ENCODE results near the gene PRUNE2. TPM values are rescaled to one million over a fixed set of nuclear protein-coding genes. Genes with fewer than 3 reads are reported as not detected.
"Not testable (repeated sequence)": the region's sequence is repeated elsewhere in the genome, so short reads cannot be mapped to it uniquely, and the experiment has no call there.

PRUNE2 gene
- total RNA-seq, 2 experiments from 2014 or later = 0.38 to 0.44 TPM

DNA sequence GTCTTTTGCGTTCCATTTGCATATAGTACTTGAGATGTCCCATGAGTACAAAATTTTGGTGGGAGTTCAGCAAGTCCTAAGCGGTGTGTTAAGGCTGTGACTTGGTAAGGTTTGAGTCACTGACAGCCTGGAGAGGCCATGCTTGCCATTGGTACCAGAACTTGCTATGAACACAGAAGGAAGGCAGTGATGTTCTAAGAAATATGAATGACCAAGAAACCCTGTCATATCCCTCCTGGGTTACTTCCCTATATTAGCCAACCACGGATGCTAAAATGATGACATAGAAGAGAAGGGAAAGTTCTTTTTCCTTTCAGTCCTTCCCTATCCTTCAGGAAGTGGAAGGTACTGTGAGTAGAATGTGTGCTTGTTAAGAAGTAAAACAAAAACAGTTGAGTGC is 310.3 kb downstream of the PRUNE2 start:
- Histone ChIP-seq H3K36me3 (ENCODE audit: insufficient read depth, low read length) (no peaks in the 10 kb centered on the region), H3K4me2 (ENCODE audit: low read length) (no peak overlapping the region), H2AFZ (ENCODE audit: low read length) (no peak overlapping the region), H4K20me1 (ENCODE audit: insufficient read depth, low read length) (no peaks in the 10 kb centered on the region), H3K27ac (ENCODE audit: low read depth, low read length, poor library complexity, severe bottlenecking) (no peak overlapping the region), H3K79me2 (ENCODE audit: insufficient read depth, low read depth, low read length) (no peaks in the 10 kb centered on the region), H3K4me3 (ENCODE audit: low read depth, low read length, poor library complexity, severe bottlenecking) (no peak overlapping the region), H3K9me3 (ENCODE audit: low read length) (no peaks in the 10 kb centered on the region), H3K4me1 (ENCODE audit: insufficient read depth, low read length, poor library complexity, severe bottlenecking) (peaks cover 18% of the 10 kb centered on the region), H3K9me2 (ENCODE audit: insufficient read depth, low read length) (no peaks in the 10 kb centered on the region)
- ChIA-PET POLR2A (interaction anchor here (0.9 to 1.7 kb wide), 2 partner anchors 15 to 23 kb away, joined by 3 to 6 read pairs; no protein-coding TSS in a partner anchor), CTCF (ENCODE audit: unreplicated experiment) (no interaction called here)
- BruUV-seq (replicated peaks) = no TSS peak
- no peak for DNase-seq (ENCODE audit: low spot score)
- no peak for TF ChIP-seq CTCF (conservative IDR thresholded peaks at IDR 0.05; ENCODE audit: low read length)
- no peak for TF ChIP-seq EZH2phosphoT487 (IDR thresholded peaks at IDR 0.05; ENCODE audit: borderline replicate concordance, low read depth, low read length)
- intact Hi-C loops (cut with micrococcal nuclease; ENCODE audit: unreplicated experiment) = no loop called here

DNA sequence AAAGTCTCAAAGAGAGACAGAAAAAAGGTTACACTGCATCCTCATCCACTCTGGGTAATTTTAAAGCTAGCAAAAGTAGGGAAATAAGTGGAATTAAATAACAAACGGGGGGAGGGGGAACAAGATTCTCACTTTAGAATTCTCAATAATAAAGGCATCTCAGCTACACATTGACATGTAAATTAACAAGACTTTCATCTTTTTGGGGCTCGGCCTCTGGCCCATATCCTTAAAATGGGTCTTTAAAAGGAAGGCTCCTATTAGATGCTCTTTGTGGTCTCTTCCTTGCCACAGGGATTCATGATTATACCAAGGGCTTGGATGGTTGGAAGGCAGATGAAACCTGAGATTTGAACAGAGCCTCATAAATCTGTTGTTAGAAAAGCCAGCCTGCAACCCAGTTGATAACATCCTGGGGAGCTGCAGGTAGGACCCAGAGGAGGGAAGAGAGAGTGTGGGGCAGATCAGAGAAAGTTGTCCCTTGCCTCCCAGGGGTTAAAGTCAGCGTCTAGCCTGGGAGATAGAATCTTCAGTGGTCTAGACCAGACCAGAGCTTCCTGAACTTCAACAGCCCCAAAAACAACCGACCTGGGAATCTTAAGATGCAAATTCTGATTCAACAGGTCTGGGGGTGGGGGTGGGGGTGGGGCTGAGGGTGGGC is 311.0 kb downstream of the PRUNE2 start:
- H3K4me2 ChIP-seq (ENCODE audit: low read length) = 0 out of 2 replicates have a peak overlapping the region, but pooled peaks have one; percentile 4
- ChIA-PET CTCF (ENCODE audit: unreplicated experiment) (interaction anchor here (0.7 kb wide), 1 partner anchor 14 kb away, joined by 5 read pairs; no protein-coding TSS in a partner anchor), POLR2A (interaction anchor here (0.7 to 2.2 kb wide), 6 partner anchors 15 to 112 kb away, joined by 3 to 7 read pairs (median 4); no protein-coding TSS in a partner anchor)
- H3K4me3 ChIP-seq (ENCODE audit: low read depth, low read length, poor library complexity, severe bottlenecking) = no peak overlapping the region
- no peak for TF ChIP-seq EZH2phosphoT487 (IDR thresholded peaks at IDR 0.05; ENCODE audit: borderline replicate concordance, low read depth, low read length)
- no peak for TF ChIP-seq CTCF (conservative IDR thresholded peaks at IDR 0.05; ENCODE audit: low read length)
- no peaks in the 10 kb centered on the region for H4K20me1 ChIP-seq (ENCODE audit: insufficient read depth, low read length)
- no TSS peak for BruUV-seq (replicated peaks)
- DNase-seq (ENCODE audit: low spot score) = no peak
- peaks cover 18% of the 10 kb centered on the region for H3K4me1 ChIP-seq (ENCODE audit: insufficient read depth, low read length, poor library complexity, severe bottlenecking)
- H3K79me2 ChIP-seq (ENCODE audit: insufficient read depth, low read depth, low read length) = no peaks in the 10 kb centered on the region
- H3K36me3 ChIP-seq (ENCODE audit: insufficient read depth, low read length) = no peaks in the 10 kb centered on the region
- intact Hi-C loops (cut with micrococcal nuclease; ENCODE audit: unreplicated experiment) = no loop called here
- H3K9me3 ChIP-seq (ENCODE audit: low read length) = no peaks in the 10 kb centered on the region
- H3K9me2 ChIP-seq (ENCODE audit: insufficient read depth, low read length) = no peaks in the 10 kb centered on the region
- H3K27ac ChIP-seq (ENCODE audit: low read depth, low read length, poor library complexity, severe bottlenecking) = no peak overlapping the region
- H2AFZ ChIP-seq (ENCODE audit: low read length) = no peak overlapping the region

DNA sequence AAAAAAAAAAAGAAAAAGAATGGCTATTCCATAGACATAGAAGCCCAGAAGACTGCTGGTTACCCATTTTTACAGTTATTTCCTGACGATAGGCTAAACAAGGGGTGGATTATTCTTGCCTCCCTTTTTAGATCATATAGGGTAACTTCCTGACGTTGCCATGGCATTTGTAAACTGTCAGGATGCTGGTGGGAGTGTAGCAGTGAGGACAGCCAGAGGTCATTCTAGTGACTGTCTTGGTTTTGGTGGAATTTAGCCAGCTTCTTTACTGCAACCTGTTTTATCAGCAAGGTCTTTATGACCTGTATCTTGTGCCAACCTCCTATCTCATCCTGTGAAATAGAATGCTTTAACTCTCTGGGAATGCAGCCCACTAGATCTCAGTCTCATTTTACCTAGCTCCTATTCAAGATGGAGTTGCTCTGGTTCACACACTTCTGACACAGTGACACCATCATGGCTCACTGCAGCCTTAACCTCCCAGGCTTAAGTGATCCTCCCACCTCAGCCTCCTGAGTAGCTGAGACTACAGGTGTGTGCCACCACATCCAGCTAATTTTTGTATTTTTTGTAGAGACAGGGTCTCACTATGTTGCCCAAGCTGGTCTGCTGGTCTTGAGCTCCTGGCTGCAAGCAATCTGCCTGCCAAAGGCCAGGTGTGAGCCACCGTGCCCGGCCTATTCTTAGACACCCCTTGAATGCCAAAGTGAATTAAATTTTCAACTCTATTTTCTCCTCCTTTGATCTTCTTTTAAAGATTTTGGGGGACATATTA is 311.8 kb downstream of the PRUNE2 start:
- H3K9me3 ChIP-seq (ENCODE audit: low read length); BruUV-seq (replicated peaks); H3K9me2 ChIP-seq (ENCODE audit: insufficient read depth, low read length); intact Hi-C loops (cut with micrococcal nuclease; ENCODE audit: unreplicated experiment); H4K20me1 ChIP-seq (ENCODE audit: insufficient read depth, low read length); H3K36me3 ChIP-seq (ENCODE audit: insufficient read depth, low read length); DNase-seq (ENCODE audit: low spot score); H3K4me3 ChIP-seq (ENCODE audit: low read depth, low read length, poor library complexity, severe bottlenecking); H2AFZ ChIP-seq (ENCODE audit: low read length); H3K79me2 ChIP-seq (ENCODE audit: insufficient read depth, low read depth, low read length); H3K27ac ChIP-seq (ENCODE audit: low read depth, low read length, poor library complexity, severe bottlenecking): not testable (repeated sequence)
- Histone ChIP-seq H3K4me2 (ENCODE audit: low read length) (0 out of 2 replicates have a peak overlapping the region, but pooled peaks have one; percentile 4), H3K4me1 (ENCODE audit: insufficient read depth, low read length, poor library complexity, severe bottlenecking) (peaks cover 18% of the 10 kb centered on the region)
- ChIA-PET CTCF (ENCODE audit: unreplicated experiment) (interaction anchor here (0.7 kb wide), 1 partner anchor 14 kb away, joined by 5 read pairs; no protein-coding TSS in a partner anchor), POLR2A (interaction anchor here (0.7 to 2.2 kb wide), 5 partner anchors 14 to 111 kb away, joined by 3 to 7 read pairs (median 4); no protein-coding TSS in a partner anchor)

Data from OCI-LY7 (cell line).